ENCODE data around the gene ZNF195.

- TF ChIP-seq CTCF (conservative IDR thresholded peaks at IDR 0.05 in 1 of 2, IDR thresholded peaks at IDR 0.05 in 1 of 2; ENCODE audit: extremely low read depth in 1 of 2, insufficient read depth in 1 of 2, low read depth in 1 of 2, low read length in 2 of 2) (no peak), EZH2 (IDR thresholded peaks at IDR 0.05; ENCODE audit: borderline replicate concordance, low read length) (no peak)
Observed at GRCh38 chr11:3359092-3359824, 19.7 kb downstream of the ZNF195 start.
